H1 (cell line): ENCODE results near the gene CDKN2B. TPM values are rescaled to one million over a fixed set of nuclear protein-coding genes. Genes with fewer than 3 reads are reported as not detected.

Experiments
- CTCF ChIA-PET: fragments of 300-600 bp; sonication (Branson Sonifier 250); formaldehyde crosslinking; loops from one replicate; lab custom pipeline; 2021; ENCODE audit not compliant: partially characterized antibody; lab: Charles Lee
- POLR2A ChIA-PET: fragments of 300-600 bp; sonication (Branson Sonifier 250); formaldehyde crosslinking; loops from one replicate; lab custom pipeline; 2021; ENCODE audit warnings: inconsistent platforms; ENCODE audit not compliant: partially characterized antibody; lab: Charles Lee
- DNase-seq, 2 experiments: peaks; one replicate each; pipeline versions ENCODE4 v3.0.0 to v3.0.0-alpha.2; 2010 to 2022; ENCODE audit warnings: low spot score in 2 of 2, low read depth in 1 of 2, mixed read lengths in 1 of 2
- FAIRE-seq: peaks from 2 replicates; lab custom pipeline; 2011; peaks lifted over from hg19 to GRCh38; lab: Jason Lieb, UNC
- H2AFZ ChIP-seq: 2 replicates; pipeline ENCODE4 v1.8.1; 2012; ENCODE audit warnings: low read length, inconsistent platforms
- H2AK5ac ChIP-seq: 2 replicates; pipeline ENCODE4 v1.6.1; 2013; ENCODE audit warnings: low read depth, low read length
- H2BK120ac ChIP-seq: replicated peaks from 2 replicates; pipeline ENCODE3; 2013; ENCODE audit warnings: low read depth, low read length, inconsistent platforms
- H2BK12ac ChIP-seq: 2 replicates; pipeline ENCODE4 v1.6.1; 2013; ENCODE audit warnings: low read depth, low read length
- H2BK15ac ChIP-seq: 2 replicates; pipeline ENCODE4 v1.6.1; 2013; ENCODE audit warnings: low read length
- H2BK20ac ChIP-seq: 2 replicates; pipeline ENCODE4 v1.6.1; 2013; ENCODE audit warnings: low read length
- H2BK5ac ChIP-seq: 2 replicates; pipeline ENCODE4 v1.6.1; 2013; ENCODE audit warnings: low read depth, low read length
- H3K14ac ChIP-seq: 2 replicates; pipeline ENCODE4 v1.6.1; 2013; ENCODE audit warnings: inconsistent platforms; ENCODE audit not compliant: insufficient read length
- H3K18ac ChIP-seq: 2 replicates; pipeline ENCODE4 v1.6.1; 2013; ENCODE audit warnings: low read length; ENCODE audit errors: extremely low read depth
- H3K23ac ChIP-seq: 2 replicates; pipeline ENCODE4 v1.6.1; 2013; ENCODE audit warnings: inconsistent platforms; ENCODE audit not compliant: insufficient read length
- H3K23me2 ChIP-seq: 2 replicates; pipeline ENCODE4 v1.6.1; 2013; ENCODE audit warnings: low read depth, low read length
- H3K27ac ChIP-seq: 2 replicates; pipeline ENCODE4 v1.6.1; 2011; ENCODE audit warnings: low read depth, low read length, inconsistent platforms
- H3K27me3 ChIP-seq, 4 experiments: replicated peaks in 1 of 4; 1 replicate in 1 of 4; 2 replicates in 3 of 4; pipeline versions ENCODE4 v1.6.1 to v1.8.1; 2011 to 2013; ENCODE audit warnings: low read length in 3 of 4, mild to moderate bottlenecking in 3 of 4, inconsistent platforms in 2 of 4, mixed read lengths in 2 of 4, moderate library complexity in 1 of 4; ENCODE audit not compliant: control insufficient read depth in 3 of 4, insufficient read depth in 3 of 4; ENCODE audit errors: extremely low read depth in 1 of 4
- H3K36me3 ChIP-seq, 4 experiments: 2 replicates each; pipeline versions ENCODE4 v1.6.1 to v1.8.1; 2011 to 2013; ENCODE audit warnings: mild to moderate bottlenecking in 4 of 4, low read length in 3 of 4, moderate library complexity in 2 of 4, control low read depth in 1 of 4, inconsistent platforms in 1 of 4; ENCODE audit not compliant: insufficient read depth in 4 of 4, control insufficient read depth in 2 of 4
- H3K4ac ChIP-seq: replicated peaks from 2 replicates; pipeline ENCODE3; 2013; ENCODE audit warnings: low read length, low read depth, mixed read lengths, inconsistent platforms; ENCODE audit not compliant: insufficient read length
- H3K4me1 ChIP-seq, 4 experiments: replicated peaks in 1 of 4; 1 replicate in 1 of 4; 2 replicates in 3 of 4; pipeline versions ENCODE4 v1.6.1 to v1.8.1; 2011 to 2013; ENCODE audit warnings: low read length in 3 of 4, inconsistent platforms in 2 of 4, mixed read lengths in 1 of 4; ENCODE audit not compliant: insufficient read depth in 4 of 4, control insufficient read depth in 3 of 4
- H3K4me2 ChIP-seq, 2 experiments: 2 replicates each; pipeline versions ENCODE4 v1.6.1 to v1.8.1; 2011 to 2013; ENCODE audit warnings: low read depth in 2 of 2, low read length in 2 of 2, control low read depth in 1 of 2, inconsistent platforms in 1 of 2, mild to moderate bottlenecking in 1 of 2; ENCODE audit not compliant: insufficient read depth in 1 of 2
- H3K4me3 ChIP-seq, 4 experiments: fragments of 200-600, 300-600 bp in 1 of 4; sonication (generic), shearing (Covaris generic), sonication (Bioruptor Twin) in 1 of 4; 2 replicates each; pipeline versions ENCODE4 v1.5.1 to v1.8.1; 2011 to 2016; ENCODE audit warnings: low read length in 4 of 4, low read depth in 3 of 4, control low read depth in 2 of 4, inconsistent platforms in 2 of 4, mild to moderate bottlenecking in 2 of 4, mixed read lengths in 1 of 4, moderate library complexity in 1 of 4; ENCODE audit not compliant: insufficient read depth in 2 of 4; ENCODE audit errors: extremely low read depth in 1 of 4
- H3K56ac ChIP-seq: replicated peaks from 2 replicates; pipeline ENCODE3; 2013; ENCODE audit warnings: low read depth, mild to moderate bottlenecking, mixed read lengths, low read length, inconsistent platforms; ENCODE audit not compliant: insufficient read length
- H3K79me1 ChIP-seq: 2 replicates; pipeline ENCODE4 v1.6.1; 2013; ENCODE audit warnings: low read depth, low read length, control low read depth
- H3K79me2 ChIP-seq, 2 experiments: 2 replicates each; pipeline versions ENCODE4 v1.6.1 to v1.8.1; 2012 to 2013; ENCODE audit warnings: low read length in 2 of 2, mild to moderate bottlenecking in 2 of 2, inconsistent platforms in 1 of 2; ENCODE audit not compliant: insufficient read depth in 2 of 2, control insufficient read depth in 1 of 2
- H3K9ac ChIP-seq, 4 experiments: replicated peaks in 1 of 4; 1 replicate in 1 of 4; 2 replicates in 3 of 4; pipeline versions ENCODE4 v1.6.1 to v1.8.1; 2011 to 2013; ENCODE audit warnings: low read depth in 3 of 4, low read length in 3 of 4, control low read depth in 2 of 4, mild to moderate bottlenecking in 2 of 4, moderate library complexity in 2 of 4, inconsistent platforms in 1 of 4; ENCODE audit errors: extremely low read depth in 1 of 4
- H3K9me3 ChIP-seq, 2 experiments: 2 replicates each; pipeline versions ENCODE4 v1.6.1 to v1.8.1; 2012 to 2013; ENCODE audit warnings: mild to moderate bottlenecking in 2 of 2, moderate library complexity in 2 of 2, control low read depth in 1 of 2, inconsistent platforms in 1 of 2, low read depth in 1 of 2, low read length in 1 of 2, mixed read lengths in 1 of 2; ENCODE audit not compliant: insufficient read depth in 2 of 2
- H4K20me1 ChIP-seq, 2 experiments: replicated peaks in 1 of 2; 2 replicates each; pipeline versions ENCODE3 to v1.8.1; 2011 to 2013; ENCODE audit warnings: inconsistent platforms in 2 of 2, low read length in 2 of 2, mild to moderate bottlenecking in 1 of 2; ENCODE audit not compliant: insufficient read depth in 2 of 2, control insufficient read depth in 1 of 2
- H4K5ac ChIP-seq: 2 replicates; pipeline ENCODE4 v1.6.1; 2013; ENCODE audit warnings: low read length, low read depth, mixed read lengths, inconsistent platforms; ENCODE audit not compliant: insufficient read length
- H4K8ac ChIP-seq: 2 replicates; pipeline ENCODE4 v1.8.0; 2013; ENCODE audit warnings: mild to moderate bottlenecking, moderate library complexity, low read length, inconsistent platforms; ENCODE audit not compliant: insufficient read depth; ENCODE audit errors: extremely low read depth
- H4K91ac ChIP-seq: replicated peaks from 2 replicates; pipeline ENCODE3; 2013; ENCODE audit warnings: low read length, mixed read lengths, inconsistent platforms; ENCODE audit not compliant: insufficient read length
- ASH2L ChIP-seq: fragments of 200-600, 300-600 bp; sonication (generic); IDR thresholded peaks from one replicate; pipeline ENCODE4 v1.7.1; 2017; ENCODE audit warnings: low read length
- E2F6 ChIP-seq: IDR thresholded peaks from 2 replicates; pipeline ENCODE4 v1.6.1; 2012; ENCODE audit warnings: inconsistent platforms
- EZH2 ChIP-seq: fragments of 200-600 bp; sonication (generic); IDR thresholded peaks from 2 replicates; pipeline ENCODE4 v1.7.1; 2012; ENCODE audit warnings: low read depth, mild to moderate bottlenecking, moderate library complexity, low read length, inconsistent platforms; ENCODE audit not compliant: severe bottlenecking
- HDAC2 ChIP-seq, 2 experiments: fragments of 300-600 bp in 1 of 2; sonication (generic) in 1 of 2; IDR thresholded peaks; 2 replicates each; pipeline ENCODE4 v1.6.1; 2011 to 2012; ENCODE audit warnings: low read depth in 2 of 2, low read length in 2 of 2, mild to moderate bottlenecking in 2 of 2, moderate library complexity in 2 of 2, borderline replicate concordance in 1 of 2, inconsistent platforms in 1 of 2
- MAX ChIP-seq: IDR thresholded peaks from 2 replicates; pipeline ENCODE4 v1.6.1; 2012; ENCODE audit warnings: inconsistent platforms
- NRF1 ChIP-seq: IDR thresholded peaks from 2 replicates; pipeline ENCODE4 v1.6.1; 2011; ENCODE audit warnings: mild to moderate bottlenecking, low read depth, low read length, improper control_type of control experiment
- PHF8 ChIP-seq: fragments of 200-600 bp; sonication (generic); conservative IDR thresholded peaks from 2 replicates; pipeline ENCODE4 v1.7.1; 2012; ENCODE audit warnings: low read depth, mild to moderate bottlenecking, inconsistent platforms, low read length, moderate library complexity
- RNF2 ChIP-seq: fragments of 200-900, 300-1000 bp; sonication (generic); IDR thresholded peaks from 2 replicates; pipeline ENCODE4 v1.7.1; 2016; ENCODE audit warnings: borderline replicate concordance, low read depth, mild to moderate bottlenecking, antibody characterized with exemption, low read length; ENCODE audit not compliant: poor library complexity, severe bottlenecking; ENCODE audit errors: missing control alignments
- SP1 ChIP-seq: IDR thresholded peaks from 2 replicates; pipeline ENCODE4 v1.6.1; 2011; ENCODE audit warnings: low read depth, low read length
- WGBS, 2 experiments: shearing (Covaris generic) in 1 of 2; methylation state at CpG; one replicate each; pipeline versions ENCODE4 v1.1.6 to v1.1.7; 2013 to 2015; ENCODE audit warnings: low lambda C conversion rate in 2 of 2, mixed read lengths in 2 of 2, inconsistent platforms in 1 of 2, low coverage in 1 of 2, missing lambda C conversion rate in 1 of 2; ENCODE audit not compliant: insufficient replicate concordance in 2 of 2, insufficient coverage in 1 of 2, insufficient read length in 1 of 2; ENCODE audit errors: extremely low coverage in 1 of 2, missing lambda C conversion rate in 1 of 2; 5-methylcytosine and 5-hydroxymethylcytosine counted together
- polyA plus RNA-seq, 7 experiments: library from polyadenylated mRNA; depleted of rRNA in 3 of 7; stranded (reverse) in 5 of 7; unstranded in 2 of 7; fragments of >200 nt in 5 of 7; fragments of 200-250 nt in 2 of 7; gene quantifications; 1 replicate in 5 of 7; 2 replicates in 1 of 7; 4 replicates in 1 of 7; pipeline versions ENCODE4 v1.2.1 to v1.2.3, GENCODE V29; 2011 to 2013; ENCODE audit warnings: missing spikeins in 2 of 7, mixed read lengths in 2 of 7
- total RNA-seq: library from RNA; stranded (reverse); fragmentation: NEBNext Ultra II Directional; extraction: Animal tissue kit (Norgen Biotek cat#: 25700); gene quantifications from 2 replicates; pipeline ENCODE4 v1.2.1, GENCODE V29; 2021

Gene CDKN2B
- total and polyA plus RNA-seq, 2 of the 8 experiments (the other 6 are each of a cell fraction or from before 2014, with no cell fraction given) = 0.20 to 0.88 TPM

GRCh38 chr9:21995666-21996398 is 13.3 kb downstream of the CDKN2B start:
- DNase-seq (peak in 1 of 2 experiments; percentile 80), FAIRE-seq (no peak)
- H4K5ac ChIP-seq = no peak overlapping the region
- WGBS, 2 experiments = 1% methylated on average over 50 of the region's 54 CpGs; no CpG with 5 or more reads in 1 of the 2 experiments
- ChIA-PET CTCF (interaction anchor here (0.6 to 3.3 kb wide), 7 partner anchors 9 to 211 kb away, joined by 3 to 39 read pairs (median 6); partner anchors contain the start of gene CDKN2B), POLR2A (interaction anchor here (1.3 to 2.1 kb wide), 3 partner anchors 13 to 27 kb away, joined by 5 to 10 read pairs (median 5); partner anchors contain the start of gene CDKN2B)
- H3K79me1 ChIP-seq = no peaks in the 10 kb centered on the region
- H3K4me1 ChIP-seq = peaks cover 4 to 26% (median 10%) of the 10 kb centered on the region in 4 experiments; a peak in 6 of 7 replicates
- H2BK20ac ChIP-seq = no peak overlapping the region
- 0 out of 2 replicates have a peak overlapping the region, but pooled peaks have one; percentile 35 for H2BK5ac ChIP-seq
- H2BK120ac ChIP-seq = no peak overlapping the region
- H3K27ac ChIP-seq = no peak overlapping the region
- H2BK12ac ChIP-seq = peak overlapping the region; percentile 65; the same call in 1 of the 2 replicates
- H3K23ac ChIP-seq = no peak overlapping the region
- no peaks in the 10 kb centered on the region for H3K9me3 ChIP-seq
- no peak overlapping the region for H2BK15ac ChIP-seq
- H4K20me1 ChIP-seq = peaks cover 0 to 11% of the 10 kb centered on the region in 2 experiments
- peak overlapping the region; percentile 47 to 80 (median 75) for H3K4me3 ChIP-seq
- no peak overlapping the region for H2AK5ac ChIP-seq
- peak overlapping the region; percentile 62 for H4K8ac ChIP-seq
- no peak overlapping the region for H3K14ac ChIP-seq
- H3K4ac ChIP-seq = no peak overlapping the region
- H3K18ac ChIP-seq = no peak overlapping the region; the same call in none of the 2 replicates
- peaks cover 22 to 66% (median 52%) of the 10 kb centered on the region in 4 experiments for H3K27me3 ChIP-seq
- H3K9ac ChIP-seq = no peak overlapping the region
- no peak overlapping the region for H4K91ac ChIP-seq
- peaks cover 25% of the 10 kb centered on the region for H3K23me2 ChIP-seq
- H3K4me2 ChIP-seq = peak overlapping the region; percentile 86 to 95
- H3K56ac ChIP-seq = peak overlapping the region; percentile 73
- no peaks in the 10 kb centered on the region for H3K36me3 ChIP-seq
- H2AFZ ChIP-seq = peak overlapping the region; percentile 28; the same call in 1 of the 2 replicates
- H3K79me2 ChIP-seq = no peaks in the 10 kb centered on the region
- TF ChIP-seq EZH2 (peak; percentile 80), HDAC2 (IDR thresholded peaks at IDR 0.05; ENCODE audit: borderline replicate concordance in 1 of 2, low read depth in 2 of 2, low read length in 2 of 2) (no peak), NRF1 (no peak), RNF2 (peak; percentile 82), ASH2L (peak; percentile 16), MAX (0 out of 2 replicates have a peak, but pooled peaks have one; percentile 12), PHF8 (0 out of 2 replicates have a peak, but pooled peaks have one; percentile 17), SP1 (no peak), E2F6 (peak; percentile 47; the same call in 1 of the 2 replicates)
